Cerebellar cortex (tissue), 1 donor: ENCODE data around the gene ADAMTS19.
A peak's percentile ranks its signal among the peaks of the same experiment; 100 is the strongest.
"Not testable (repeated sequence)": the region's sequence is repeated elsewhere in the genome, so short reads cannot be mapped to it uniquely, and the experiment has no call there.

Source experiments
- DNase-seq: peaks from one replicate; pipeline ENCODE4 v3.0.0-alpha.2; 2015; ENCODE audit warnings: low spot score

The ADAMTS19 gene

GRCh38 chr5:129477532-129477931 lies 17.4 kb downstream of the ADAMTS19 start:
- no peak for DNase-seq

GRCh38 chr5:129481161-129481560 lies 21.1 kb downstream of the ADAMTS19 start:
- DNase-seq: no peak

- DNase-seq: no peak
These were observed 36.3 kb downstream of the ADAMTS19 start for GRCh38 chr5:129496421-129496820.

DNA sequence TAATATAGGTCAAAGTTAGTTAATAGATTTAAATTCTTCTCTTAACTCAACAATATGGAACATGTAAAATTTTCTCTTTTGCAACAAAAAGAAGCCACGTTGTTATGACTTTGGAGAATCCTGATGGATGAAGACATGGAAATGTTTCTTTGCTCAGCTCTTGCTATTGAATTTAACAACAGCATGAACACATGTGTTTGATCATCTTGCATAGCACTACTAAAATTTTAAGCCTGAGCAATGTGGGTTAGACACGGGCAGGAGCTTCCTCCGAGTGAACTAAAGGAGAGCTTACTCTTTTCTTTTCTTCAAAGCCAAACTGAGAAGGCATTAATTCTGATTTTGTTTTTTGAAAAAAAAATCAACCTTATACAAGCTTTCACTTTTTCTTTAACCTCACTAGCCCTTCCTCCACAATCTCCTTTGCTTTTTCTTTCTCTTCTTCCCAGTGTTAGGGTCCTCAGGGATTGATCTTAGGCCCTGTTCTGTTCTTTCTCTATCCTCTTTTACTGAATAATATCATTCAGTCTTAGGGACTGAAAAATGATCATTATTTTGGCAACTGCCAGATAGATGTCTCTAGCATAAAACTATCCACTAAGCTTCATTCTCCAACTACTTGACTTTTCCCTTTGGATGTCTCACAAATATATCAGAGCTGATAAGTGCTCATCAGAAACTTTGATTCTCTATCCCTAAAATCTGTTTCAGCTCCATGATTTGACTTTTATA lies 36.9 kb downstream of the ADAMTS19 start:
- DNase-seq: no peak

GRCh38 chr5:129499208-129499852 lies 39.2 kb downstream of the ADAMTS19 start:
- no peak for DNase-seq

- peak; percentile 11 for DNase-seq
These were observed 40.0 kb downstream of the ADAMTS19 start for GRCh38 chr5:129500101-129500500.

GRCh38 chr5:129506086-129506485 lies 46.0 kb downstream of the ADAMTS19 start:
- DNase-seq: no peak

- DNase-seq: no peak
These were observed 46.9 kb downstream of the ADAMTS19 start for GRCh38 chr5:129506950-129507349.

GRCh38 chr5:129507527-129507926 lies 47.4 kb downstream of the ADAMTS19 start:
- DNase-seq: no peak

GRCh38 chr5:129508606-129509005 lies 48.5 kb downstream of the ADAMTS19 start:
- DNase-seq: no peak

GRCh38 chr5:129509363-129509975 lies 49.4 kb downstream of the ADAMTS19 start:
- no peak for DNase-seq

GRCh38 chr5:129511291-129511690 lies 51.2 kb downstream of the ADAMTS19 start:
- DNase-seq: no peak

GRCh38 chr5:129541051-129541450 lies 81.0 kb downstream of the ADAMTS19 start:
- DNase-seq: no peak

DNA sequence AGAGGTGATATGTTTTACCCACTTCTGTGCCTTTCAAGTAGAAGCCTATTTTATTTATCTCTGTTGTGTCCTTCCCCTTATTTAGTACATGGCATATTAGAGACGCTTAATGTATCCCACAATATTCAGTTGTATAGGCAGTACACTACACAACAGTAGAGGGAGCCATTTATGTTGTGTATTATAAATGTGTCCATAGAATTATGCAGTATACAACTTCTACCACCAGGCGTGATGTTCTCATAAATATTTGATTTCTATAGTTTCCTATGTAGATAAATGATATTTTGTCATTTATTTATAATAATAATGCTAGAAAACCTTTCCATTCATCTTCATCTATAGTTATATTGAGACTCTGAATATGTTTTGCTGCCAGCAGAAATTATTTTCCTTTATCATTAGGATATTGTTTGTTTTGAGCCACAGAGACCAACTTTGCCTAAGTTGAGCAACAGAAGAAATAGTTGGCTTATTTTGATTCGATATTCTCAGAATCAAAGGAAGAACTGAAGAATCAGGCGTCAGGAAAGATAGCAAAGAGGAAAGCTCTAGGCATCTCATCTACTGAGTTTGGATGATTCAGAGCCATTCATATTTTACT lies 81.7 kb downstream of the ADAMTS19 start:
- no peak for DNase-seq

DNA sequence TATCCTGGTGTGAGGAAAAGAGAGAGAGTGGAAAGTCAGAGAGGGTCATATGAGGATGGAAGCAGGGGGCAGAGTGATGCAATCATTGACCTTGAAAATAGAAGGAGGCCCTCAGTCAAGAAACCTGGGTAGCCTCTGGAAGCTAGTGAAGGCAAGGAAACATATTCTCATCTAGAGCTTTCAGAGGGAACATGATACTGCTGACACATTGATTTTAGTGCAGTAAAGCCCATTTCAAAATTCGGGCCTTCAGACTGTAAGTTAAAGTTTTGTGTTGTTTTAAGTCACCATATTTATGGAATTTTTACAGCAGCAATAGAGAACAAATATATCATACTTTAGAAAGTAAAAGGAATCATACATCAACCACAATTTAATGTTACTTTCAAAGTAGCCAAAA lies 87.0 kb downstream of the ADAMTS19 start:
- no peak for DNase-seq

- DNase-seq: no peak
These were observed 94.2 kb downstream of the ADAMTS19 start for GRCh38 chr5:129554134-129554904.

GRCh38 chr5:129563585-129563984 lies 103.5 kb downstream of the ADAMTS19 start:
- no peak for DNase-seq

DNA sequence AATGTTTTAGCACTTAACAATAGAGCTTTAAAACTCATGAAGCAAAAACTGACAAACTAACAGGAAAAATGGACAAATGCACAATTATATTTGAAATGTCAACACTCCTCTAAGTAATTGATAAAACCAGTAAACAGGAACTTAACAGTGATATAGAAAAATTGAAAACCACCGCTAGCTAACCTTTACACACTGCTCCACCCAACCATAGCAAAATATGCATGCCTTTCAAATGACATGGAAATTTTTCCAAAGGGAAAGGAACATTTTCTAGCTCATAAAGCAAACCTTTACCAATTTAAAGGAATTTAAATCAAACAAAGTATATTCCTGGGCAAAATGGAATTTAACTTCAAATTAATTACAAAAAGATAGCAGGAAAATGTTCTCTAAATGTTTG lies 109.2 kb downstream of the ADAMTS19 start:
- DNase-seq: no peak

DNA sequence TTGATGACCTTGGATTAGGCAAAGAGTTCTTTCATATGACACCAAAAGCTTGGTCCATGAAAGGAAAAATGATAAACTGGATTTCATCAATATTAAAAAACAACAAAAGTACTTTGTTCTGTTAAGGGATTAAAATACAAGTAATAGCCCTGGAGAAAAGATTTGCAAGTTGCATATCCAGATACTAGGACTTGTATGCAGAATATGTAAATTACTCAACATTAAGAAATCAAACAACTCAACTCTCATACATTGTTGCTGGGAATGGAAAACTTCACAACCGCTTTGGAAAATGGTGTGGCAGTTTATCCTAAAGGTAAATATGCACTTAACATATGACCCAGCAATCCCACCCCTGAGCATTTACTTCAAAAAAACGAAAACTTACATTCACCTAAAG lies 112.0 kb downstream of the ADAMTS19 start:
- no peak for DNase-seq

DNA sequence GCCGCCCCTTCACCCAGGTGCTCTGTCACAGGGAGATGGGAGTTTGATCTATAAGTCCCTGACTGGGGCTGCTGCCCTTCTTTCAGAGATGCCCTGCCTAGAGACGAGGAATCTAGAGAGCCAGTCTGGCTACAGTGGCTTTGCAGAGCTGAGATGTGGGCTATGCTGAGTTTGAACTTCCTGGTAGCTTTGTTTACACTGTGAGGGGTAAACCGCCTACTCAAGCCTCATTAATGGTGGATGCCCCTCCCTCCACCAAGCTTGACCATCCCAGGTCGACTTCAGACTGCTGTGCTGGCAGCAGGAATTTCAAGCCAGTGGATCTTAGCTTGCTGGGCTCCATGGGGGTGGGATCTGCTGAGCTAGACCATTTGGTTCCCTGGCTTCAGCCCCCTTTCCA lies 124.4 kb downstream of the ADAMTS19 start:
- not testable (repeated sequence) for DNase-seq

- DNase-seq: no peak
These were observed 131.5 kb downstream of the ADAMTS19 start for GRCh38 chr5:129591508-129592160.

DNA sequence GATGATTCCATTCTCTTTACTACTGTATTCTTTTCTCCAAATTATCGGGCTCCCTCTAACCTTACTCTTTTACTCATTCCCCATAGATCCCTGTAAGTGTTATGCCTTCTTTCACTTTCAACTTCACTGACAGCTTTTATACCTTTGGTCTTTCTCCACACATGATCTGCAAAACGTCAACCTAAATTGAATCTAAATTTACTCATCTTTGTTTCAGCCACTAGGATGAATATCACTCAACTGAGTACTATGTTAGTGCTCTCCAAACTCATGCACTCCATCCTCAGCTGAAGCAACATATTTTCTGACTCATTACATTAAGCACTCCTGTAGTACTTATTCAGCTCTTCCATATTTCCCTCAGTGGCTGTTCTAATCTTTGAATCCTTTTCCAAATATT lies 133.4 kb downstream of the ADAMTS19 start:
- no peak for DNase-seq
